Breast epithelium (tissue), 3 donors: ENCODE measurements around the gene RALY.

Source experiments
- CTCF ChIP-seq, 3 donors: fragments of 450-650 bp; IDR thresholded peaks; one replicate each; pipeline ENCODE4 v1.5.1; 2016 to 2017; ENCODE audit warnings: antibody characterized with exemption in 3 of 3, mild to moderate bottlenecking in 3 of 3, moderate library complexity in 3 of 3
- POLR2A ChIP-seq: fragments of 450-650 bp; IDR thresholded peaks from one replicate; pipeline ENCODE4 v1.6.1; 2016; ENCODE audit warnings: antibody characterized with exemption, mild to moderate bottlenecking, moderate library complexity
- POLR2AphosphoS5 ChIP-seq, 3 donors: sonication (generic); formaldehyde crosslinking; IDR thresholded peaks; one replicate each; pipeline ENCODE4 v1.6.1; 2017; ENCODE audit warnings: antibody characterized with exemption in 3 of 3

GRCh38 chr20:34090645-34091044, 96.9 kb downstream of the RALY start:
- TF ChIP-seq CTCF (IDR thresholded peaks at IDR 0.05) (no peak), POLR2A (no peak), POLR2AphosphoS5 (IDR thresholded peaks at IDR 0.05) (no peak)
